Left ventricle myocardium inferior (tissue), 1 donor: ENCODE results near the gene BNC2. TPM values are rescaled to one million over a fixed set of nuclear protein-coding genes. Genes with fewer than 3 reads are reported as not detected.

Experiments used
- DNase-seq: peaks from one replicate; pipeline ENCODE4 v3.0.0-alpha.2; 2020
- H3K27ac ChIP-seq: fragments of 200-600 bp; replicated peaks from 2 replicates; pipeline ENCODE4 v1.8.0; 2021
- H3K27me3 ChIP-seq: fragments of 200-600 bp; 2 replicates; pipeline ENCODE4 v1.8.0; 2021; ENCODE audit warnings: low read depth
- H3K36me3 ChIP-seq: fragments of 200-600 bp; 2 replicates; pipeline ENCODE4 v1.8.0; 2021
- H3K4me1 ChIP-seq: fragments of 200-600 bp; 2 replicates; pipeline ENCODE4 v1.8.0; 2021
- H3K4me3 ChIP-seq: fragments of 200-600 bp; 2 replicates; pipeline ENCODE4 v1.8.0; 2021; ENCODE audit warnings: mild to moderate bottlenecking, moderate library complexity
- H3K9me3 ChIP-seq: fragments of 200-600 bp; replicated peaks from 2 replicates; pipeline ENCODE4 v1.8.0; 2021
- intact Hi-C: fragments of 100-400 bp; cut with micrococcal nuclease; formaldehyde crosslinking; loops from one replicate; pipeline ENCODE4 v1.11.0; 2022
- total RNA-seq: library from RNA; stranded (reverse); fragmentation: NEBNext Ultra II Directional; extraction: Animal tissue kit (Norgen Biotek cat#: 25700); gene quantifications from one replicate; pipeline ENCODE4 v1.2.1, GENCODE V29; 2021
- TF ChIP-seq, protein P1 (sequence below): fragments of 200-600 bp; IDR thresholded peaks from 2 replicates; pipeline ENCODE4 v1.8.0; 2021; ENCODE audit warnings: antibody characterized with exemption, mild to moderate bottlenecking, borderline replicate concordance
- donor health status: DM: no; HTN: yes; CAD: no; lungs with severe emphysema.

Gene BNC2
- total RNA-seq, 1 donor from 2014 or later, result 3.5 TPM

DNA sequence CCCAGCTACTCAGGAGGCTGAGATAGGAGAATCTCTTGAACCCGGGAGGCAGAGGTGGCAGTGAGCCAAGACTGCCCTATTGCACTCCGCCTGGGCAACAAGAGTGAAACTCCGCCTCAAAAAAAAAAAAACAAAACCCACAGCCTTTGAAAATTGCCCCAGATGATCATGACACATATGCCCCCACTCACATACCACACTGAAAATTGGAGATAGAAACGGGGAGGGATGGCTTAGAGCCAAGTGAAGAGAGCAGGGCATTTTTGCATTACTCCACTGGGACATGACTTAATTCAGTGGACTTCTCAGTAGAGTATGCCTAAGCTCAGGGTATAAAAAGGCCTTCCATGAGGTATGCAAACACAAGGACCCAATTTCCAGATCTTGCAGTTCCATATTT, 309.3 kb downstream of the BNC2 start:
- Histone ChIP-seq H3K27ac (no peak overlapping the region), H3K9me3 (no peaks in the 10 kb centered on the region), H3K27me3 (no peaks in the 10 kb centered on the region), H3K4me3 (no peak overlapping the region), H3K36me3 (no peaks in the 10 kb centered on the region), H3K4me1 (no peaks in the 10 kb centered on the region)
- no peak for DNase-seq
- TF ChIP-seq, protein P1, sequence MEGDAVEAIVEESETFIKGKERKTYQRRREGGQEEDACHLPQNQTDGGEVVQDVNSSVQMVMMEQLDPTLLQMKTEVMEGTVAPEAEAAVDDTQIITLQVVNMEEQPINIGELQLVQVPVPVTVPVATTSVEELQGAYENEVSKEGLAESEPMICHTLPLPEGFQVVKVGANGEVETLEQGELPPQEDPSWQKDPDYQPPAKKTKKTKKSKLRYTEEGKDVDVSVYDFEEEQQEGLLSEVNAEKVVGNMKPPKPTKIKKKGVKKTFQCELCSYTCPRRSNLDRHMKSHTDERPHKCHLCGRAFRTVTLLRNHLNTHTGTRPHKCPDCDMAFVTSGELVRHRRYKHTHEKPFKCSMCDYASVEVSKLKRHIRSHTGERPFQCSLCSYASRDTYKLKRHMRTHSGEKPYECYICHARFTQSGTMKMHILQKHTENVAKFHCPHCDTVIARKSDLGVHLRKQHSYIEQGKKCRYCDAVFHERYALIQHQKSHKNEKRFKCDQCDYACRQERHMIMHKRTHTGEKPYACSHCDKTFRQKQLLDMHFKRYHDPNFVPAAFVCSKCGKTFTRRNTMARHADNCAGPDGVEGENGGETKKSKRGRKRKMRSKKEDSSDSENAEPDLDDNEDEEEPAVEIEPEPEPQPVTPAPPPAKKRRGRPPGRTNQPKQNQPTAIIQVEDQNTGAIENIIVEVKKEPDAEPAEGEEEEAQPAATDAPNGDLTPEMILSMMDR, result no peak
- intact Hi-C loops, result loop anchor here (10.0 kb wide), 1 partner anchor 594 kb away; no protein-coding TSS in a partner anchor

DNA sequence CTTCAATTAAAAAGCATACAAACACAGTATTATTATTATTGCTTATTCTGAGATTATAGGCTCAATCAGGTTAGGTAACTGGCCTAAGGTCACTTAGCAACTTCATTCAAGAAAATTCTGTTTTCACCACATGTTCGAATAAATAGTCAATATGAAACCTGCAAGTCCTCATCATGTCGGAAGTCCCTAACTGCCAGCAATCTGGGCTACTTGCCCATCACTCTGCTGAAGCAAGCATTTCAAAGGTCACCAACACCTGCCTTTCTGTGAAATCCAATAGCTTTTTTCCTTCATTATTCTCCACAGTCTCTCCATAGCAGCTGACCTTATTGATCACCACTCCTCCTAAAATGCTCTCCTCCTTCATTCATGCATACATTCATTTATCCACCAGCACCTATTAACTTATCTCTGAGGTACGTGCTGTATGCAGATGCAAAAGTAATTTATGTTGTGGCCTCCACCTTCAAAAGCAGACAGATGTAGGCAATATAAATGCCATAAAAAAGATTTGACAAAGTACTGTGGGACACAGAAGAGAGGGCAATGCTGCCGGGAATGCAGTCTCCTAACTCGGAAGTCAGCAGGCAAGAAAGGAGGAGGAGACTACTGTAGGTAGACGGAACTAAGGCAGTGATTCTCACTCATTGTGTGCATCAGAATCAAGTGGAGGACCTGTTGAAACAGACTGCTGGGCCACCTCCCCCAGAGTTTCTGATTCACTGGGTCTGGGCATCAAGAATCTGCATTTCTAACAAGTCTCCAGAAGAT, 310.9 kb downstream of the BNC2 start:
- no peaks in the 10 kb centered on the region for H3K36me3 ChIP-seq
- TF ChIP-seq, protein P1, result no peak
- no peak overlapping the region for H3K4me3 ChIP-seq
- H3K27me3 ChIP-seq, result peaks cover 2% of the 10 kb centered on the region
- DNase-seq, result no peak
- H3K27ac ChIP-seq, result no peak overlapping the region
- intact Hi-C loops, result loop anchor here (10.0 kb wide), 1 partner anchor 595 kb away; no protein-coding TSS in a partner anchor
- no peaks in the 10 kb centered on the region for H3K4me1 ChIP-seq
- H3K9me3 ChIP-seq, result no peaks in the 10 kb centered on the region

DNA sequence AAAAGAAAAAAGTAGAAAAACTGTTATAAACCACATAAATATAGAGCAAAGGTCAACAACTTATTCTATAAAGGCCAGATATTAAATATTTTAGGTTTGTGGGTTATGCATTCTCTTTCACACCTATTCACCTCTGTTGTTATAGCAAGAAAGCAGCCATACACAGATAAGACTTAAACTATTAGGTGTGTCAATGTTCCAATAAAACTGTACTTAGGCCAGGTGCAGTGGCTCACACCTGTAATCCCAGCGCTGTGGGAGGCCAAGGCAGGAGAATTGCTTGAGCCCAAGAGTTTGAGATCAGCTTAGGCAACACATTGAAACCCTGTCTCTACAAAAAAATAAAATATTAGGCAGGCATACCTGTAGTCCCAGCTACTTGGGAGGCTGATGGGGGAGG, 314.7 kb downstream of the BNC2 start:
- H3K4me1 ChIP-seq, result no peaks in the 10 kb centered on the region
- H3K4me3 ChIP-seq, result no peak overlapping the region
- H3K9me3 ChIP-seq, result no peaks in the 10 kb centered on the region
- intact Hi-C loops, result no loop called here
- no peak overlapping the region for H3K27ac ChIP-seq
- TF ChIP-seq, protein P1, result no peak
- peaks cover 9% of the 10 kb centered on the region for H3K27me3 ChIP-seq
- H3K36me3 ChIP-seq, result no peaks in the 10 kb centered on the region
- DNase-seq, result no peak

DNA sequence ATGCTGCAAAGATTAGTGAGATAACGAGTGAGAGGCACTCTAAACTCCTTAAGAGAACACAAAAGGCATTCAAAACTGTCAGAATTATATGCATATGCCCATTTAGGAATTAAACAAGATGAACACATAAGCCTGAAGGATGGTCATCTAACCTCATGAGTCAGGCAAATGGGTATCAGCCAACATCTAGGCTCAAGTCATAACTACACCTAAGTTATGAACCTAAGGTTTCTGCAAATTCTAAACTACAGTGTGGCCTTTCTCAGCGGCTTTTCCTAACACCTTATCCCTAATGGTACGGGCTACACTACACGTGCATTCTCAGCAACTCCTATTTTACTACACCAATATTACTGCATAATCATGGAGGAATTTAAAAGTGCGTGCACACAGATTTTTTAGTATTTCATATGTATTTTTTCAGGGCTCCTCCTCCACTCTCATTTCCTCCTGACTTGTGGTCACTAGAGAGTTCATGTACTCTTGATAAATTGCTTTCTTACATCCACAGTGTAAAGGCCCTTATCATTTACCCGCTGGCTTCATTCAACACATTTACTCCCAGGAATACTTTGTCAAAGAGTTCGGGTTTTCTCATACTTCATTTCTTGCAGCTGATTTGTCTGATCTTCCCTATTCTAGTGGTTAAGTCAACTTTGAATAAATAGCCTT, 316.5 kb downstream of the BNC2 start:
- DNase-seq, result no peak
- intact Hi-C loops, result no loop called here
- Histone ChIP-seq H3K27me3 (peaks cover 9% of the 10 kb centered on the region), H3K4me1 (no peaks in the 10 kb centered on the region), H3K36me3 (no peaks in the 10 kb centered on the region), H3K27ac (no peak overlapping the region), H3K4me3 (no peak overlapping the region), H3K9me3 (no peaks in the 10 kb centered on the region)
- TF ChIP-seq, protein P1, result no peak

DNA sequence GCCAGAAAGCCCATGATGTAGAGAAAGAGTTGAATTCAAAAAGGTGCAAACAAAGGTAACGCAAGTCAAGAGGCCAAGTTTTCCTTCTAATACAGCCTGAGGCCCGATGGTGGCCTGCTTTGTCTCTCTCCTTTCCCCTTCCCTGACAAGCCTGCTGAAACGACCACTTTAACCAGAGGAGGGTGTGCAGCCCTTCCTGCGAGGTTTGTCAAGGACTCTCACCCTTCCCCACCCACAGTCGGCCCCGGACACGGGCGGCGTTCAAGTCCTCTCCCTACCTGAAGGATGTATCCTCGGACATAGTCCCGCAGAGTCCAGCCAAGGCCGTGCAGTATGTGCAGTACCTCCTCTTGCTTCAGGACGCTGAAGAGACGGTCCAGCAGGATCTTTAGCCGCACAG, 318.2 kb downstream of the BNC2 start:
- intact Hi-C loops, result no loop called here

More for the DNA sequence above, 318.2 kb downstream of the BNC2 start:
- Histone ChIP-seq H3K36me3 (no peaks in the 10 kb centered on the region), H3K27ac (no peak overlapping the region), H3K27me3 (peaks cover 9% of the 10 kb centered on the region), H3K9me3 (no peaks in the 10 kb centered on the region), H3K4me1 (no peaks in the 10 kb centered on the region), H3K4me3 (no peak overlapping the region)
- TF ChIP-seq, protein P1, result no peak
- no peak for DNase-seq
